ENCODE data around the gene IL1RAP.

IL1RAP gene

DNA sequence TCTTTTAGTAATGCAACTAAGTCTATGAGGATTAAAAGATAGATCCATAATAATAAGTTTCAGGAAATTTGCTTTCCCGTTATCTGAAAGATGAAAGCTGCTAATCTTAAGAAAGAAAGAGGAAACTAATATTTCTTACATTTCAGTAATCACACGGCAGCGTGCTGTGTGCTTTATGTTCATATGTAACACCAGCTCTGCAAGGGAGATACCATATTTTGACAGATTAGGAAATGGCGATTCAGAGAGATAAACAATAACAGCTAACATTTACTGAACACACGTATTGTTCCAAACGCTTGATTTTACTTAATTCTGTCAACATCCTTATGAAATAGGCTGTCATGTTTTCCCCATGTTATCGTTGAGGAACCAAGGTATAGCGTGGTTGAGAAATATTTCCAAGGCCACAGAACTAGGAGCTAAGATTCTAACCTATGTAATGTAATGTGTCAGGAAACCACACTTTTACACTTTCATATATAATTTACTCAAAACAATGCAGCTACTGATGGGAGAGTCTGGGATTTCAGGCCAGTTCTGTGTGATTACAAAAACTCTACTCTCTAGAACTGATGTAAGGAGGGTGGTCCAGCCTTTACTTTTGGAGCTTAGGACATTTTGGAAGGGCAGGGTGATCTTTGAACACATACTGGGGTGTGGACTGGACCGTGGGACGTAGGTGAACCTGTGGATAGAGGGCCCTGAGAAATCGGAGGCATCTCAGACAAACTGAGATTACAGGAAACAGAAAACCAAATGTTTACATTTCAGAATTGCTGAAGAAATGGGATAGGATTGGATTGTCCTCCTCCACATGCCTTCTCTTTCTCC lies 100.6 kb downstream of the IL1RAP start:
- no peak overlapping the region for H3K4me3 Mint-ChIP-seq
- H3K36me3 Mint-ChIP-seq (ENCODE audit: low read depth), result peaks cover 35% of the 10 kb centered on the region
- peak overlapping the region; percentile 65 for H3K27ac Mint-ChIP-seq
- DNase-seq (no peak), ATAC-seq (no peak)
- peaks cover 3% of the 10 kb centered on the region for H3K9me3 Mint-ChIP-seq
- no peaks in the 10 kb centered on the region for H3K27me3 Mint-ChIP-seq
- peaks cover 56% of the 10 kb centered on the region for H3K4me1 Mint-ChIP-seq

DNA sequence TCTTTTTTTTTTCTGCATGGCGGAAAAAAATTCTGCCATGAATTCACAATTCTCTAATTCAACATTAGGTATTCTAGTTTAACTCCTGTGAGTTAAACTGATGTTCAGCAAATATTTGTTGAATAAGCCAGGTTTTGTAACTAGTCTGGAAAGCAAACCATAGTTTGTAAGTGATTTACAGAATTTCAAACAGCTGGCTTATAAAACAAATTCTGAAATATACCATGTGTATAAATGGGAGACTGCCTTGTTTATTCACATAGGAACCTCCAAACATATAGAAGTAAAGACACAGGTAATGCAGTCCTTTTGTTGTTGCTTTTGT lies 101.1 kb downstream of the IL1RAP start:
- Mint-ChIP-seq H3K27ac (peak overlapping the region; percentile 97), H3K36me3 (ENCODE audit: low read depth) (peaks cover 33% of the 10 kb centered on the region)

DNA sequence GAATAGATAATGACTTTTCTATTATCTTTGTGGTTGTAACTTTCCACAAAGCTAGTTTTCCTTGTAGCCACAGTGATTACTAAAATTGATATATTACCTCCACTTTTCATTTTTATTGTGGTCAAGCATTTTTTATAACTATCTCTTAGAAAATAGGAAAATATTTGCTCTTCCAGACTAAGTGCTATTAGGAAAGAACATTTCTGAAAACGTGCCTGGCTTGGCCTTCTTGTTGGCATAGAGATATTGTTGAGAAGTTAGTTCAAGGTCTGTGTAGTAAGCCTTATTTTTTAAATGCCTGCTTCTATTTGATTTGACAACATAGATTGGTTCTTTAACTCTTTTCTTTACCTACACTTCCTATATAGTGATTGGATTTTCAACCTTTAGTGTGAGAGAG lies 101.7 kb downstream of the IL1RAP start:
- H3K27ac Mint-ChIP-seq, result peak overlapping the region; percentile 97
- no peak for DNase-seq
- peaks cover 3% of the 10 kb centered on the region for H3K9me3 Mint-ChIP-seq
- ATAC-seq, result no peak
- no peaks in the 10 kb centered on the region for H3K27me3 Mint-ChIP-seq
- peaks cover 34% of the 10 kb centered on the region for H3K36me3 Mint-ChIP-seq (ENCODE audit: low read depth)
- no peak overlapping the region for H3K4me3 Mint-ChIP-seq
- H3K4me1 Mint-ChIP-seq, result peaks cover 67% of the 10 kb centered on the region

More for the DNA sequence above, 101.1 kb downstream of the IL1RAP start:
- ATAC-seq, result no peak
- Mint-ChIP-seq H3K4me3 (no peak overlapping the region), H3K4me1 (peaks cover 62% of the 10 kb centered on the region), H3K27me3 (no peaks in the 10 kb centered on the region), H3K9me3 (peaks cover 3% of the 10 kb centered on the region)
- no peak for DNase-seq

GRCh38 chr3:190616637-190617036 lies 102.8 kb downstream of the IL1RAP start:
- Mint-ChIP-seq H3K27me3 (no peaks in the 10 kb centered on the region), H3K36me3 (ENCODE audit: low read depth) (peaks cover 40% of the 10 kb centered on the region), H3K4me1 (peaks cover 74% of the 10 kb centered on the region), H3K27ac (peak overlapping the region; percentile 97), H3K4me3 (peak overlapping the region; percentile 48), H3K9me3 (peaks cover 3% of the 10 kb centered on the region)
- DNase-seq, result peak; percentile 25
- ATAC-seq, result peak; percentile 56

DNA sequence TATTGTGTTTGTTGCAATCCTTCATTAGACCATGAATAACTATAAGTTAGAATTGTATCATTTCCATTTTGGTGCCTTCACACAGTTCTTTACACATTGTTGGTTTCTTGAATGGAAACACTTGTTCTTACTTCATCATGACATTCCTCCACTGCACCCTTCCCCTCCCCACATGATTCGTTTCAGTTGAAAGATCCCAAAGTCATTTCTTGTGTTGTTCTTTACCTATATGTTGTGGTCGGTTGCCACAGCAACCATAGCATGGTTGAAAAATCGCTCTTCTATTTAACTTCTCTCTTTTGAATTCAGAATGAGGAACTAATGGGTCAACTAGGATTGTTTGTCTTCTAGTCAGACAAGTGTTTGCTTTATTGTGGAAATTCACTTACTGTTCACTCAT lies 103.3 kb downstream of the IL1RAP start:
- Mint-ChIP-seq H3K4me1 (peaks cover 77% of the 10 kb centered on the region), H3K27ac (peak overlapping the region; percentile 97), H3K27me3 (no peaks in the 10 kb centered on the region), H3K36me3 (ENCODE audit: low read depth) (peaks cover 42% of the 10 kb centered on the region), H3K9me3 (peaks cover 3% of the 10 kb centered on the region), H3K4me3 (peak overlapping the region; percentile 48)
- peak; percentile 45 for DNase-seq
- ATAC-seq, result peak; percentile 69

GRCh38 chr3:190618330-190619030 lies 104.6 kb downstream of the IL1RAP start:
- Mint-ChIP-seq H3K4me1 (peaks cover 79% of the 10 kb centered on the region), H3K36me3 (ENCODE audit: low read depth) (peaks cover 45% of the 10 kb centered on the region), H3K4me3 (peak overlapping the region; percentile 53)

GRCh38 chr3:190619353-190619752 lies 105.5 kb downstream of the IL1RAP start:
- peak overlapping the region; percentile 53 for H3K4me3 Mint-ChIP-seq
- no peaks in the 10 kb centered on the region for H3K27me3 Mint-ChIP-seq
- ATAC-seq (no peak), DNase-seq (no peak)
- peaks cover 74% of the 10 kb centered on the region for H3K4me1 Mint-ChIP-seq
- H3K36me3 Mint-ChIP-seq (ENCODE audit: low read depth), result peaks cover 50% of the 10 kb centered on the region
- H3K9me3 Mint-ChIP-seq, result no peaks in the 10 kb centered on the region
- peak overlapping the region; percentile 97 for H3K27ac Mint-ChIP-seq

More at GRCh38 chr3:190618330-190619030, 104.6 kb downstream of the IL1RAP start:
- Mint-ChIP-seq H3K27ac (peak overlapping the region; percentile 97), H3K9me3 (peaks cover 3% of the 10 kb centered on the region), H3K27me3 (no peaks in the 10 kb centered on the region)
- peak; percentile 80 for ATAC-seq
- DNase-seq, result no peak

DNA sequence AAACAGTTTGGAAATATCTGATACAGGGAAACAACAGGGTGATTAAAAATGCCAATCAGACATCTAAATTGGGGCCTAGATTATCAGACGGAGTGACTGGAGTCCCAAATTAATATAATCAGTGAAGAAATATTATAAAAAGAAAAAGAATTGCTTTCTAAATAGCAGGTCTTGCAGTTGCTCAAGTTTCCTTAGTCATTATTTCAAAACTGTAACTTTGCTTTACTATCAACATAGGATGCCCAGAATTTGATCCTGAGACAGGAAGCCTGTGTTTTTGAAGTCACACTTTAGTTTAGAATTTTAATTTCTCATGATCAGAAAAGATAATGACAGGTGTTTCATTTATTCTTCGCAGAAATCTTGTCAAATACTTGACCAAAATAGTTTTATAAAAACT lies 105.9 kb downstream of the IL1RAP start:
- ATAC-seq (no peak), DNase-seq (no peak)
- H3K9me3 Mint-ChIP-seq, result no peaks in the 10 kb centered on the region
- H3K27ac Mint-ChIP-seq, result peak overlapping the region; percentile 97
- no peak overlapping the region for H3K4me3 Mint-ChIP-seq
- no peaks in the 10 kb centered on the region for H3K27me3 Mint-ChIP-seq
- H3K36me3 Mint-ChIP-seq (ENCODE audit: low read depth), result peaks cover 50% of the 10 kb centered on the region
- peaks cover 70% of the 10 kb centered on the region for H3K4me1 Mint-ChIP-seq

GRCh38 chr3:190620886-190621608 lies 107.2 kb downstream of the IL1RAP start:
- Mint-ChIP-seq H3K27ac (no peak overlapping the region), H3K36me3 (ENCODE audit: low read depth) (peaks cover 50% of the 10 kb centered on the region), H3K27me3 (no peaks in the 10 kb centered on the region), H3K4me3 (no peak overlapping the region), H3K9me3 (no peaks in the 10 kb centered on the region), H3K4me1 (peaks cover 57% of the 10 kb centered on the region)
- DNase-seq, result no peak
- no peak for ATAC-seq

- Mint-ChIP-seq H3K4me1 (peaks cover 48% of the 10 kb centered on the region), H3K27me3 (no peaks in the 10 kb centered on the region), H3K4me3 (no peak overlapping the region), H3K36me3 (ENCODE audit: low read depth) (peaks cover 46% of the 10 kb centered on the region), H3K9me3 (no peaks in the 10 kb centered on the region), H3K27ac (no peak overlapping the region)
- DNase-seq (no peak), ATAC-seq (no peak)
Measured at GRCh38 chr3:190621927-190622326, 108.0 kb downstream of the IL1RAP start.

GRCh38 chr3:190624282-190624681 lies 110.4 kb downstream of the IL1RAP start:
- peaks cover 25% of the 10 kb centered on the region for H3K4me1 Mint-ChIP-seq
- no peaks in the 10 kb centered on the region for H3K9me3 Mint-ChIP-seq
- no peaks in the 10 kb centered on the region for H3K27me3 Mint-ChIP-seq
- H3K27ac Mint-ChIP-seq, result no peak overlapping the region
- no peak for DNase-seq
- H3K36me3 Mint-ChIP-seq (ENCODE audit: low read depth), result peaks cover 52% of the 10 kb centered on the region
- ATAC-seq, result no peak
- no peak overlapping the region for H3K4me3 Mint-ChIP-seq

- H3K4me3 Mint-ChIP-seq, result no peak overlapping the region
- no peak overlapping the region for H3K27ac Mint-ChIP-seq
- ATAC-seq (no peak), DNase-seq (no peak)
- no peaks in the 10 kb centered on the region for H3K27me3 Mint-ChIP-seq
- peaks cover 5% of the 10 kb centered on the region for H3K4me1 Mint-ChIP-seq
- peaks cover 37% of the 10 kb centered on the region for H3K36me3 Mint-ChIP-seq (ENCODE audit: low read depth)
- H3K9me3 Mint-ChIP-seq, result no peaks in the 10 kb centered on the region
Measured at GRCh38 chr3:190626951-190627620, 113.2 kb downstream of the IL1RAP start.

DNA sequence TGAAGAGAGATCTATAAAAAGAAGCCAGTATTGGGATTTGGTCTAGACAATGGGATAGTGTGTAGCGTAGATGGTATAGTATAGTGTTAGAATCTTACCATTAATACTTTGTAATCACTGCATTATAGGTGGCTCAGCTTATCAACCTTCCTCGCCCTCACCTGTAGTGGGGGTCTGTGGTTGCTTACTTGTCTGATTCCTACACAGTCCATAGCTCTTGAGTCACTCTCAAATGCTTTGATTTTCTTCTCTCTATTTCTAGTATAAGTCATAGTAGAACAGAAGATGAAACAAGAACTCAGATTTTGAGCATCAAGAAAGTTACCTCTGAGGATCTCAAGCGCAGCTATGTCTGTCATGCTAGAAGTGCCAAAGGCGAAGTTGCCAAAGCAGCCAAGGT lies 115.2 kb downstream of the IL1RAP start:
- Mint-ChIP-seq H3K4me1 (peaks cover 2% of the 10 kb centered on the region), H3K27me3 (no peaks in the 10 kb centered on the region), H3K4me3 (no peak overlapping the region), H3K27ac (no peak overlapping the region), H3K36me3 (ENCODE audit: low read depth) (peaks cover 29% of the 10 kb centered on the region), H3K9me3 (no peaks in the 10 kb centered on the region)
- ATAC-seq (no peak), DNase-seq (no peak)

DNA sequence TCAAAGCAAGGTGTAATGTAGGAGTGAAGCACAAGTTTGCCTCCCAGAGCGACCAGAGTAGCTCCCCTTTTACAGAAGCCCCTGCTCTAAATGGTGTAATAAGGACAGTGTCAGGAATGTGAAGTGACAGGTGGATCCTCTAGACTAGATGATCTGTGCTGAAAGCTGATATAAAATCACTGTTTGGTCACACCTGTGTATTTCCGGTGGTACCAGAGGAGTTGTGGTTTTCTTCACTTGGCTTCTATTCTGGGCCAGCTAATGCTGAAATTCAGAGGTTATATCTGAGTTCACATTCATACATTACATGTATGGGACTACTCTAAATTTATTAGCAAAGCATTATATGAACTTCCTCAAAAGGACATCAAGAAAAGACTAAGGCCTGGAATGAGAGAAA lies 117.4 kb downstream of the IL1RAP start:
- DNase-seq, result no peak
- no peak overlapping the region for H3K4me3 Mint-ChIP-seq
- peaks cover 23% of the 10 kb centered on the region for H3K36me3 Mint-ChIP-seq (ENCODE audit: low read depth)
- H3K9me3 Mint-ChIP-seq, result no peaks in the 10 kb centered on the region
- no peaks in the 10 kb centered on the region for H3K27me3 Mint-ChIP-seq
- H3K27ac Mint-ChIP-seq, result no peak overlapping the region
- ATAC-seq, result no peak
- H3K4me1 Mint-ChIP-seq, result peaks cover 2% of the 10 kb centered on the region
